HCT116 (cell line): Measurements from ENCODE around the gene SORCS2. TPM values are rescaled to one million over a fixed set of nuclear protein-coding genes. Genes with fewer than 3 reads are reported as not detected.

ENCODE experiments used
- ATAC-seq: fragments of 200-7000 bp; cut with Tn5 transposase; 2 replicates; pipeline ENCODE4 v1.9.1; 2020; ENCODE audit warnings: mild to moderate bottlenecking, moderate library complexity
- BruUV-seq: library from RNA; stranded (reverse); fragments of 400-500 nt; replicated peaks from 2 replicates; lab custom pipeline; 2021; lab: Mats Ljungman, UMichigan
- CTCF ChIA-PET: fragments of 300-600 bp; sonication (Branson Sonifier 250); formaldehyde crosslinking; loops from one replicate; lab custom pipeline; 2021; ENCODE audit warnings: antibody characterized with exemption; lab: Charles Lee
- POLR2A ChIA-PET: fragments of 300-600, 350-600 bp; sonication (Branson Sonifier 250); formaldehyde crosslinking; loops from one replicate; lab custom pipeline; 2021; ENCODE audit warnings: antibody characterized with exemption; lab: Charles Lee
- RAD21 ChIA-PET, 2 experiments: fragments of 300-600 bp; sonication (Branson Sonifier 250); formaldehyde crosslinking; loops; one replicate each; lab custom pipeline; 2023; ENCODE audit warnings: low total read pairs in 2 of 2; ENCODE audit not compliant: uncharacterized antibody in 2 of 2, unreplicated experiment in 2 of 2, low non-redundant PET in 1 of 2; lab: Charles Lee
- DNase-seq: peaks from one replicate; pipeline ENCODE4 v3.0.0-alpha.2; 2010; ENCODE audit warnings: low read depth, low spot score
- H2AFZ ChIP-seq: fragments of 200-600 bp; shearing (Covaris generic), sonication (generic); 2 replicates; pipeline ENCODE4 v1.6.1; 2017; ENCODE audit warnings: low read depth, mixed run types, mixed read lengths, antibody characterized with exemption, low read length; ENCODE audit not compliant: poor library complexity, severe bottlenecking
- H3K27ac ChIP-seq: 2 replicates; pipeline ENCODE4 v1.5.1; 2012; ENCODE audit warnings: low read depth, low read length
- H3K27me3 ChIP-seq: fragments of 200-600 bp; sonication (generic); 2 replicates; pipeline ENCODE4 v1.6.1; 2016; ENCODE audit warnings: mixed run types, low read length, mixed read lengths; ENCODE audit not compliant: insufficient read depth
- H3K36me3 ChIP-seq, 2 experiments: fragments of 200-500 bp in 1 of 2; fragments of 200-600 bp in 1 of 2; sonication (Bioruptor generic) in 1 of 2; sonication (generic) in 1 of 2; 2 replicates each; pipeline versions ENCODE4 v1.5.1 to v1.6.1; 2014 to 2016; ENCODE audit warnings: low read length in 2 of 2, inconsistent platforms in 1 of 2, mixed read lengths in 1 of 2, mixed run types in 1 of 2; ENCODE audit not compliant: insufficient read depth in 2 of 2, control insufficient read depth in 1 of 2
- H3K4me1 ChIP-seq, 2 experiments: fragments of 200-600 bp in 1 of 2; sonication (generic) in 1 of 2; 2 replicates each; pipeline versions ENCODE4 v1.5.1 to v1.6.1; 2012 to 2017; ENCODE audit warnings: low read length in 2 of 2, inconsistent platforms in 1 of 2, mild to moderate bottlenecking in 1 of 2, mixed read lengths in 1 of 2, mixed run types in 1 of 2, moderate library complexity in 1 of 2; ENCODE audit not compliant: insufficient read depth in 2 of 2, control insufficient read depth in 1 of 2
- H3K4me2 ChIP-seq: fragments of 200-600 bp; sonication (generic); 2 replicates; pipeline ENCODE4 v1.6.1; 2017; ENCODE audit warnings: mixed run types, low read length, mixed read lengths
- H3K4me3 ChIP-seq, 2 experiments: fragments of 200-600 bp in 1 of 2; sonication (generic) in 1 of 2; replicated peaks in 1 of 2; 2 replicates each; pipeline ENCODE4 v1.5.1; 2011 to 2016; ENCODE audit warnings: low read length in 2 of 2, control low read depth in 1 of 2, low read depth in 1 of 2, mild to moderate bottlenecking in 1 of 2, mixed read lengths in 1 of 2, mixed run types in 1 of 2
- H3K79me2 ChIP-seq: fragments of 200-600 bp; sonication (generic); 2 replicates; pipeline ENCODE4 v1.6.1; 2017; ENCODE audit warnings: mild to moderate bottlenecking, mixed run types, low read length, moderate library complexity, mixed read lengths; ENCODE audit not compliant: insufficient read depth
- H3K9ac ChIP-seq: fragments of 200-600 bp; sonication (generic); 2 replicates; pipeline ENCODE4 v1.6.1; 2016; ENCODE audit warnings: low read length, mixed read lengths
- H3K9me2 ChIP-seq: fragments of 200-600 bp; sonication (generic), shearing (Covaris generic); 2 replicates; pipeline ENCODE4 v1.6.1; 2017; ENCODE audit warnings: mixed run types, mild to moderate bottlenecking, moderate library complexity; ENCODE audit not compliant: insufficient read depth
- H3K9me3 ChIP-seq, 2 experiments: fragments of 200-500 bp in 1 of 2; fragments of 200-600 bp in 1 of 2; sonication (Bioruptor generic) in 1 of 2; sonication (generic) in 1 of 2; 2 replicates each; pipeline ENCODE4 v1.6.1; 2014 to 2017; ENCODE audit warnings: low read length in 2 of 2, mixed read lengths in 2 of 2, inconsistent platforms in 1 of 2, low read depth in 1 of 2, mild to moderate bottlenecking in 1 of 2, mixed run types in 1 of 2, moderate library complexity in 1 of 2; ENCODE audit not compliant: control insufficient read depth in 1 of 2, insufficient read depth in 1 of 2
- H4K20me1 ChIP-seq: fragments of 200-600 bp; sonication (generic), shearing (Covaris generic); 2 replicates; pipeline ENCODE4 v1.6.1; 2017; ENCODE audit warnings: mixed run types, mild to moderate bottlenecking, moderate library complexity; ENCODE audit not compliant: insufficient read depth
- ATF3 ChIP-seq: IDR thresholded peaks from 2 replicates; pipeline ENCODE4 v1.6.1; 2012
- CBX3 ChIP-seq: IDR thresholded peaks from 2 replicates; pipeline ENCODE4 v1.6.1; 2012; ENCODE audit warnings: low read depth
- CEBPB ChIP-seq: IDR thresholded peaks from 2 replicates; pipeline ENCODE4 v1.6.1; 2012; ENCODE audit warnings: low read depth
- EGR1 ChIP-seq: IDR thresholded peaks from 2 replicates; pipeline ENCODE4 v1.6.1; 2012; ENCODE audit warnings: low read depth
- EZH2 ChIP-seq: fragments of 200-600 bp; sonication (generic); IDR thresholded peaks from 2 replicates; pipeline ENCODE4 v1.6.1; 2017; ENCODE audit warnings: antibody characterized with exemption, mixed run types
- EZH2phosphoT487 ChIP-seq: fragments of 200-600 bp; IDR thresholded peaks from 2 replicates; pipeline ENCODE4 v1.6.1; 2018; ENCODE audit warnings: antibody characterized with exemption, borderline replicate concordance
- FOSL1 ChIP-seq: IDR thresholded peaks from 2 replicates; pipeline ENCODE4 v1.6.1; 2012; ENCODE audit warnings: low read depth
- JUND ChIP-seq: IDR thresholded peaks from 2 replicates; pipeline ENCODE4 v1.6.1; 2012
- MAX ChIP-seq: IDR thresholded peaks from 2 replicates; pipeline ENCODE4 v1.6.1; 2012
- POLR2A ChIP-seq: IDR thresholded peaks from 2 replicates; pipeline ENCODE4 v1.7.0; 2011; ENCODE audit warnings: borderline replicate concordance; ENCODE audit not compliant: insufficient read depth, insufficient read length; ENCODE audit errors: extremely low read depth
- POLR2AphosphoS5 ChIP-seq: IDR thresholded peaks from 2 replicates; pipeline ENCODE4 v1.6.1; 2011; ENCODE audit warnings: mild to moderate bottlenecking, low read depth, low read length, moderate library complexity
- RAD21 ChIP-seq: IDR thresholded peaks from 2 replicates; pipeline ENCODE4 v1.6.1; 2012; ENCODE audit warnings: low read depth, mild to moderate bottlenecking
- REST ChIP-seq: IDR thresholded peaks from 2 replicates; pipeline ENCODE4 v1.6.1; 2012; ENCODE audit warnings: low read depth
- SIN3A ChIP-seq: IDR thresholded peaks from 2 replicates; pipeline ENCODE4 v1.6.1; 2012; ENCODE audit warnings: low read depth
- SP1 ChIP-seq: IDR thresholded peaks from 2 replicates; pipeline ENCODE4 v1.6.1; 2012; ENCODE audit warnings: low read depth
- SRF ChIP-seq: IDR thresholded peaks from 2 replicates; pipeline ENCODE4 v1.6.1; 2012; ENCODE audit warnings: low read depth
- TCF7L2 ChIP-seq: IDR thresholded peaks from 2 replicates; pipeline ENCODE4 v1.7.0; 2011; ENCODE audit warnings: borderline replicate concordance, inconsistent platforms; ENCODE audit not compliant: insufficient read depth, insufficient read length; ENCODE audit errors: extremely low read depth
- YY1 ChIP-seq: IDR thresholded peaks from 2 replicates; pipeline ENCODE4 v1.6.1; 2011; ENCODE audit warnings: low read length, low read depth, moderate library complexity, mild to moderate bottlenecking; ENCODE audit not compliant: insufficient replicate concordance; ENCODE audit errors: extremely low read depth
- ZFX ChIP-seq: fragments of 450-650 bp; IDR thresholded peaks from 2 replicates; pipeline ENCODE4 v1.6.1; 2017
- intact Hi-C: fragments of 100-400 bp; cut with micrococcal nuclease; formaldehyde crosslinking; loops from 2 replicates; pipeline ENCODE4 v1.10.0; 2022
- total RNA-seq: library from RNA; stranded (reverse); gene quantifications from one replicate; pipeline ENCODE4 v1.2.1, GENCODE V29; 2021; ENCODE audit not compliant: unreplicated experiment

Gene SORCS2
- total RNA-seq, 1 experiment from 2014 or later = 0.37 TPM

GRCh38 chr4:7574287-7575014, 382.1 kb downstream of the SORCS2 start:
- H3K79me2 ChIP-seq = no peaks in the 10 kb centered on the region
- ChIA-PET CTCF (no interaction called here), RAD21 (no interaction called here), POLR2A (no interaction called here)
- peaks cover 9% of the 10 kb centered on the region; the same call in 1 of the 2 replicates for H3K27me3 ChIP-seq
- no peaks in the 10 kb centered on the region for H3K9me2 ChIP-seq
- no peaks in the 10 kb centered on the region for H3K4me1 ChIP-seq
- no peaks in the 10 kb centered on the region for H4K20me1 ChIP-seq
- no peak overlapping the region for H3K4me3 ChIP-seq
- no peaks in the 10 kb centered on the region for H3K36me3 ChIP-seq
- no peak overlapping the region for H2AFZ ChIP-seq
- H3K9me3 ChIP-seq = peaks cover 13 to 22% of the 10 kb centered on the region in 2 experiments; a peak in 2 of 4 replicates
- H3K27ac ChIP-seq = no peak overlapping the region
- DNase-seq = no peak
- intact Hi-C loops = no loop called here
- H3K9ac ChIP-seq = no peak overlapping the region
- no peak overlapping the region for H3K4me2 ChIP-seq
- BruUV-seq = no TSS peak
- no peak for ATAC-seq
- TF ChIP-seq EZH2phosphoT487 = no peak
- TF ChIP-seq, all 23 proteins: peak for 0

- DNase-seq (no peak), ATAC-seq (no peak)
- H3K9me3 ChIP-seq = peaks cover 13 to 22% of the 10 kb centered on the region in 2 experiments; a peak in 2 of 4 replicates
- peaks cover 9% of the 10 kb centered on the region; the same call in 1 of the 2 replicates for H3K27me3 ChIP-seq
- H3K9me2 ChIP-seq = no peaks in the 10 kb centered on the region
- H3K9ac ChIP-seq = no peak overlapping the region
- RAD21 ChIA-PET = no interaction called here
- no TSS peak for BruUV-seq
- CTCF ChIA-PET = no interaction called here
- no peak overlapping the region for H3K27ac ChIP-seq
- POLR2A ChIA-PET = no interaction called here
- intact Hi-C loops = no loop called here
- no peak overlapping the region for H3K4me2 ChIP-seq
- no peak overlapping the region for H2AFZ ChIP-seq
- no peaks in the 10 kb centered on the region for H4K20me1 ChIP-seq
- H3K36me3 ChIP-seq = no peaks in the 10 kb centered on the region
- H3K4me3 ChIP-seq = no peak overlapping the region
- H3K79me2 ChIP-seq = no peaks in the 10 kb centered on the region
- H3K4me1 ChIP-seq = no peaks in the 10 kb centered on the region
- TF ChIP-seq EZH2 = no peak
- TF ChIP-seq ATF3 = no peak
- TF ChIP-seq SRF = no peak
- no peak for TF ChIP-seq EGR1
- no peak for TF ChIP-seq CBX3
- TF ChIP-seq REST = no peak
- TF ChIP-seq JUND = no peak
- TF ChIP-seq TCF7L2 = no peak
- no peak for TF ChIP-seq ZFX
- TF ChIP-seq FOSL1 = no peak
- no peak for TF ChIP-seq POLR2AphosphoS5
- TF ChIP-seq POLR2A = no peak
- no peak for TF ChIP-seq SIN3A
- TF ChIP-seq SP1 = no peak
- TF ChIP-seq CEBPB = no peak
- TF ChIP-seq YY1 = no peak
- TF ChIP-seq RAD21 = no peak
- no peak for TF ChIP-seq MAX
These were observed 383.1 kb downstream of the SORCS2 start for GRCh38 chr4:7575426-7575825.
